PC-3 (cell line): Measurements from ENCODE around the gene PRDM2.

Experiments used
- EZH2 ChIP-seq: fragments of 300-600 bp; sonication (generic); IDR thresholded peaks from one replicate; pipeline ENCODE4 v1.6.1; 2017; ENCODE audit warnings: antibody characterized with exemption, mild to moderate bottlenecking, low read length; ENCODE audit not compliant: unreplicated experiment
- TF ChIP-seq, protein P1 (sequence below): fragments of 300-600 bp; sonication (generic); conservative IDR thresholded peaks from 2 replicates; pipeline ENCODE4 v1.5.1; 2017; ENCODE audit warnings: antibody characterized with exemption, low read depth, mild to moderate bottlenecking, low read length

DNA sequence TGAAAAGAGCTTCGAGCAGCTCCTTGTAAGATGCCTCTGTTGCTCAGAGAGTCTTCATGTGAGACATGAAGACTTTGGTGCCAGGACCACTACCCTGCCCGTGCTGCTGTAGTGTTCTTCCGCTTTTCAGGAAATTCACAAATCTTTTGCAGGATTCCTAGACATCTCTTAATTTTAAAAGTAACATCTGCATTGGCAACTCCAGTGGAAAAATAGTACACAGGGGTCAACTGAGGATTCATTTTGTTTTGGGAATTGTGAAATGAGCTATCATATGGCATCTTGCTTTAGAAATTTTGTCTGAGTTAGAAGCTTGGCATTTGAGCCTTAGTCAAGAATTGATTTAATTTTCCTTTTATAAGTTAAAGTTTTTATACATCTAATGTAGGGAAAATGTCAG, 7.2 kb downstream of the PRDM2 start:
- TF ChIP-seq, protein P1, sequence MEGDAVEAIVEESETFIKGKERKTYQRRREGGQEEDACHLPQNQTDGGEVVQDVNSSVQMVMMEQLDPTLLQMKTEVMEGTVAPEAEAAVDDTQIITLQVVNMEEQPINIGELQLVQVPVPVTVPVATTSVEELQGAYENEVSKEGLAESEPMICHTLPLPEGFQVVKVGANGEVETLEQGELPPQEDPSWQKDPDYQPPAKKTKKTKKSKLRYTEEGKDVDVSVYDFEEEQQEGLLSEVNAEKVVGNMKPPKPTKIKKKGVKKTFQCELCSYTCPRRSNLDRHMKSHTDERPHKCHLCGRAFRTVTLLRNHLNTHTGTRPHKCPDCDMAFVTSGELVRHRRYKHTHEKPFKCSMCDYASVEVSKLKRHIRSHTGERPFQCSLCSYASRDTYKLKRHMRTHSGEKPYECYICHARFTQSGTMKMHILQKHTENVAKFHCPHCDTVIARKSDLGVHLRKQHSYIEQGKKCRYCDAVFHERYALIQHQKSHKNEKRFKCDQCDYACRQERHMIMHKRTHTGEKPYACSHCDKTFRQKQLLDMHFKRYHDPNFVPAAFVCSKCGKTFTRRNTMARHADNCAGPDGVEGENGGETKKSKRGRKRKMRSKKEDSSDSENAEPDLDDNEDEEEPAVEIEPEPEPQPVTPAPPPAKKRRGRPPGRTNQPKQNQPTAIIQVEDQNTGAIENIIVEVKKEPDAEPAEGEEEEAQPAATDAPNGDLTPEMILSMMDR, result no peak
- no peak for TF ChIP-seq EZH2
